GM21723 (cell line): ENCODE measurements around the gene FAM180B.
"Not testable (repeated sequence)": the region's sequence is repeated elsewhere in the genome, so short reads cannot be mapped to it uniquely, and the experiment has no call there.

Experiments
- ATAC-seq: cut with Tn5 transposase; IDR thresholded peaks from one replicate; pipeline ENCODE4 v1.9.1; 2021; ENCODE audit warnings: mild to moderate bottlenecking, moderate library complexity; ENCODE audit not compliant: unreplicated experiment

The FAM180B gene

GRCh38 chr11:47586098-47586855, at the start of gene FAM180B:
Gene FAM180B, plus strand, starts transcription at chr11:47586678. Its CDS starts 91 bp downstream, at chr11:47586769.
- ATAC-seq, result no peak

GRCh38 chr11:47536915-47537314, 49.6 kb upstream of the FAM180B start:
- ATAC-seq, result no peak

DNA sequence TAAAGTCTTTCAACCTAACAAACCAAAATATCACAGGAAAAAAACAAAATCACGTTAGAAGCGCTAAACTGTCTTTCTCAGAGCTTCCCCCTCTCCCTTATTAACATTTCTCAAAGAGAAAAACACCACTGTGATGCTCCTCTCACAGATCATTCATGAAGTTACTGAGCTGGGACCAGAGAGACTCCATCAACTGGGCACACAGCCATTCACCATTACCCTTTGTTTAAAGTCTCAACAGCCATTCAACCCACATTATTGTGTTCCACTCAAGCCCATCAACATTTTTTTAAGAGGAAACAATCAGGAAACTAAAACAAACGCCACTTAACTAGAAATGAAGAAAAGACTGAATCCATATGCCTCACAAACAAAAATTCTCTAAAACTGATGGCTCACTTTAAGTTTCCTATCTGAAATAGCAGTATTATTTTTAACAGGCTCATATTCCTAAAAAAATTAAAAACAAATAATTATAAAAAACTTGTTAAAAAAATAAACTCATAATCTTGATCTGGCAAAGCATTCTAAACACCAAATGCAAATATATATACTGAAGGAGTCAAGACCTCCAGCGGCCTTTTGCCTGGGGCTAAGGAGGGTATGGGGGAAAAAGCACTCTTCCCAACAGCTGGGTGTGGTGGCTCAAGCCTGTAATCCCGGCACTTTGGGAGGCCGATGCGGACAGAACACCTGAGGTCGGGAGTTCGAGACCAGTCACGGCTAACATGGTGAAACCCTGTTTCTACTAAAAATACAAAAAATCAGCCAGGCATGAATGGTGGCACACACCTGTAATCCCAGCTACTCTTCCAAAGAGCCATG, 47.5 kb upstream of the FAM180B start:
- no peak for ATAC-seq

DNA sequence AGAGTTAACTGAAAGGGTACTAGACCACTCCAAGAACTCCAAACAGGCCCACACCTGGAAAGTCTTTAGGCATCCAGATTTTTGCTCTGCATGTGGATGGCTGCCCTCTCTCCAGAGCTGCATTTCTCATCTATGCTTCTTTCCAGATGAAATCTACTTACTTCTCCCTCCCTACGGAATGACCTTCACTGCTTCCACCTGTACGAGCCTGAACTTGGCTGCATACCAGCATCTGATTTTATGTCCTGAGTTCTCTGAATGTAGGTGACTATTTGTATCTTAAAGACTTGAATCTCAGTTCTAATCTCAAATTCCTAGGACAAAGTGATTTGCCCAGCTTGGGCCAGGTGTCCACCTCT, 46.8 kb upstream of the FAM180B start:
- ATAC-seq, result no peak

DNA sequence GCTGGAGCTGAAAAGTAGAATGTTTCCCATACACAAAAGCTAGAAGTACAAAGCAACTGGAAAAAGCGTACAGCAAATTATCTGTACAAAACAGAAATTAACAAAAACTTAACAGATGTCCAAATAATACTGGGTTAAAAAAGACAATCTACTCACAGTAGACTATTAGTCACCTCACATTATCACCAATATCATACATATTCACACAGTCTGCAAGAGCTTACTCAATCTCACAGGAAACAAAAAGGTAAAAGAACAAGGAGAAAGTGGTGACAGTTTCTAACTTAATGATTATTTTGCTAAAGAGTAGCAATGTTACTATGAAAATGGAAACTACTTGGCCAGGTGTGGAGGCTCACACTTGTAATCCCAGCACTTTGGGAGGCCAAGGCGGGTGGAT, 45.4 kb upstream of the FAM180B start:
- no peak for ATAC-seq

DNA sequence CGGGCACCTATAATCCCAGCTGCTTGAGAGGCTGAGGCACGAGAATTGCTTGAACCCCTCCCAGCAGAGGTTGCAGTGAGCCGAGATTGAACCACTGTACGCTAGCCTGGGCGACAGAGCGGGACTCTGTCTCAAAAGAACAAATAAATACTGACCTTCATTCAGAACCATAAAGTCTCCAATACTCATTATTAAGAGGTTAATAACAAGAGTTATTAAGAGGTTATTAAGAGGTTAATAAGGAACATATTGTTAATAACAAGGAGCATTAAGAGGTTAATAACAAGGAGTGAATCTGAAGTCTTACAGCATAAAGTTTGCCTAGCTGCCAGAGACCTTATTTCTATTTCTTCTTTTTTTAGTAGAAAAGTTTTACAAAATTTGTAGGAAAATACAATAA, 41.2 kb upstream of the FAM180B start:
- ATAC-seq, result no peak

GRCh38 chr11:47546274-47546673, 40.2 kb upstream of the FAM180B start:
- not testable (repeated sequence) for ATAC-seq

- no peak for ATAC-seq
These were observed 36.0 kb upstream of the FAM180B start for GRCh38 chr11:47550288-47551047.

- no peak for ATAC-seq
These were observed 35.4 kb upstream of the FAM180B start for GRCh38 chr11:47551086-47551485.

GRCh38 chr11:47552056-47552565, 34.4 kb upstream of the FAM180B start:
- ATAC-seq, result peak; percentile 10

- peak; percentile 91 for ATAC-seq
These were observed 33.7 kb upstream of the FAM180B start, which contains the start of gene CELF1 for GRCh38 chr11:47552566-47553405. Gene CELF1, minus strand, starts transcription at chr11:47553132. Its CDS starts 53,609 bp downstream, at chr11:47499523.

- ATAC-seq, result peak; percentile 26
These were observed 33.1 kb upstream of the FAM180B start for GRCh38 chr11:47553406-47553743.

DNA sequence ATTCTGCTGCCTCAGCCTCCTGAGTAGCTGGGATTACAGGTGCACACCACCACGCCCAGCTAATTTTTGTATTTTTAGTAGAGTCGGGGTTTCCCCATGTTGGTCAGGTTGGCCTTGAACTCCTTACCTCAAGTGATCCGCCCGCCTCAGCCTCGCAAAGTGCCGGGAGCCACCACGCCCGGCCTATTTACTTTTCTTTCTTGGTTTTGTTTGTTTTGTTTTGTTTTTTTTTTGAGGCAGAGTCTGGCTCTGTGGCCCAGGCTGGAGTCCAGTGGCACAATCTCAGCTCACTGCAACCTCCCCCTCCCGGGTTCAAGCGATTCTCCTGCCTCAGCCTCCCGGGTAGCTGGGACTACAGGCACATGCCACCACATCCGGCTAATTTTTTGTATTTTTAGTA, 29.5 kb upstream of the FAM180B start:
- not testable (repeated sequence) for ATAC-seq

GRCh38 chr11:47558695-47559094, 27.8 kb upstream of the FAM180B start:
- ATAC-seq, result no peak

GRCh38 chr11:47560426-47560825, 26.1 kb upstream of the FAM180B start:
- no peak for ATAC-seq

DNA sequence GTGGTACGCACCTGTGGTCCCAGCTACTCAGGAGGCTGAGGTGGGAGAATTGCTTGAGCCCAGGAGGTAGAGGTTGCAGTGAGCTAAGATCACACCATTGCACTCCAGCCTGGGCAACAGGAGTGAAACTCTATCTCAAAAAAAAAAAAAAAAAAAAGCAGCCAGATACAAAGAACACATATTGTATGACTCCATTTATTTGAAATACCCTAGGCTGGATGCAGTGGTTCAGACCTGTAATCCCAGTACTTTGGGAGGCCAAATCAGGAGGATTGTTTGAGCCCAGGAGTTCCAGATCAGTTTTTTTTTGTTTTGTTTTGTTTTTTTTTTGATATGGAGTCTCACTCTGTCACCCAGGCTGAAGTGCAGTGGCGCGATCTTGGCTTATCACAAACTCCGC, 24.1 kb upstream of the FAM180B start:
- not testable (repeated sequence) for ATAC-seq

DNA sequence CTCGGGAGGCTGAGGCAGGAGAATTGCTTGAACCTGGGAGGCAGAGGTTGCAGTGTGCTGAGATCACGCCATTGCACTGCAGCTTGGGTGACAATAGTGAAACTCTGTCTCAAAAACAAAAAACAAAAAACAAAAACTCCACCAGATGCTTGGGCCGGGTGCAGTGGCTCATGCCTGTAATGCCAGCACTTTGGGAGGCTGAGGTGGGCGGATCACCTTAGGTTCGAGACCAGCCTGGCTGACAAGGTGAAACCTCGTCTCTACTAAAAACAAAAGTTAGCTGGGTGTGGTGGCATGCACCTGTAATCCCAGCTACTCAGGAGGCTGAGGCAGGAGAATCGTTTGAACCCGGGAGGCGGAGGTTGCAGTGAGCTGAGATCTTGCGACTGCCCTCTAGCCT, 22.1 kb upstream of the FAM180B start:
- not testable (repeated sequence) for ATAC-seq

- ATAC-seq, result no peak
These were observed 21.5 kb upstream of the FAM180B start for GRCh38 chr11:47564933-47565339.

DNA sequence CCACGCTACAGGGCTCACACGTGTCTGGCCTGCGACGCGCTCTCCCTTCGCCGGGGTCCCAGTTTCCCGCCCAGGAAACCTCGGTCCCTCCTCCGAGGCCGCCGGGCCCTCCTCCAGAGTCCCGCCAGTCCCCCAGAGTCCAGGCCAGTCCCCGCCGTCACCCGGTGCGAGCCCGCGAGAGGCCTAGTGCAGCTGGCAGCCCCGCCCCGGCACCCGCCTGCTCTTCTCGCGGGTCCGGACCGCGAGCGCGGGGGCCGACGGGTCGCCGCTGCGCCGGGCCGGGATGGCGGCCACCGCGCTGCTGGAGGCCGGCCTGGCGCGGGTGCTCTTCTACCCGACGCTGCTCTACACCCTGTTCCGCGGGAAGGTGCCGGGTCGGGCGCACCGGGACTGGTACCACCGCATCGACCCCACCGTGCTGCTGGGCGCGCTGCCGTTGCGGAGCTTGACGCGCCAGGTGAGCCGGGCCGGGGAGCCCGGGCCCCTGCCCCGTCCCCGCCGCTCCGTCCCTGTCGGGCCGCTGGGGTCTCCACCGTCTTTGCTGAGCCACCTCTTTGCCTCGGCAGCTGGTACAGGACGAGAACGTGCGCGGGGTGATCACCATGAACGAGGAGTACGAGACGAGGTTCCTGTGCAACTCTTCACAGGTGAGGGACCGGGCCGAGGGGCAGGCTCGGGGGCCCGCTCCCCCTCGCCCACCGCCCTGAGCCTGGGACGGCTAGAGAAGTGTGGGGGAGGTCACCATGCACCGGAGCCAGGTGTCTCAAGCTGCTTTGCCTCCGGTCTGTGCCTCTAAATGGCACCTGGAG, 20.9 kb upstream of the FAM180B start, which contains the start of gene PTPMT1:
TSS of gene PTPMT1 (plus strand) at position 260 of the 809 bp plus-strand sequence. CDS start at position 284, 24 bp downstream.
- ATAC-seq, result peak; percentile 82
